HEK293T (cell line): ENCODE measurements around the gene PITHD1.
A peak's percentile ranks its signal among the peaks of the same experiment; 100 is the strongest.

Experiments
- CTCF ChIA-PET: fragments of 350-600 bp; formaldehyde crosslinking; extraction: SDS; loops from one replicate; lab custom pipeline; 2021; ENCODE audit warnings: antibody characterized with exemption, inconsistent platforms; lab: Yijun Ruan, JAX
- POLR2A ChIA-PET: fragments of 350-600 bp; formaldehyde crosslinking; extraction: SDS; loops from one replicate; lab custom pipeline; 2020; ENCODE audit warnings: antibody characterized with exemption, inconsistent platforms; lab: Yijun Ruan, JAX
- DNase-seq: peaks from one replicate; pipeline ENCODE4 v3.0.0; 2012; ENCODE audit warnings: mixed read lengths; ENCODE audit errors: extremely low spot score
- ARNT ChIP-seq: fragments of 450-650 bp; IDR thresholded peaks from 2 replicates; pipeline ENCODE4 v1.6.1; 2017; ENCODE audit warnings: mild to moderate bottlenecking
- BHLHE40 ChIP-seq: fragments of 450-650 bp; IDR thresholded peaks from 2 replicates; pipeline ENCODE4 v1.6.1; 2016; ENCODE audit warnings: mild to moderate bottlenecking, moderate library complexity, borderline replicate concordance
- CTBP1 ChIP-seq: fragments of 450-650 bp; IDR thresholded peaks from 2 replicates; pipeline ENCODE4 v1.6.1; 2016; ENCODE audit warnings: borderline replicate concordance
- ELF4 ChIP-seq: fragments of 450-650 bp; IDR thresholded peaks from 2 replicates; pipeline ENCODE4 v1.6.1; 2017; ENCODE audit warnings: antibody characterized with exemption
- FOXA1 ChIP-seq: fragments of 450-650 bp; IDR thresholded peaks from 2 replicates; pipeline ENCODE4 v1.6.1; 2016; ENCODE audit warnings: mild to moderate bottlenecking
- FOXK2 ChIP-seq: fragments of 450-650 bp; IDR thresholded peaks from 2 replicates; pipeline ENCODE4 v1.6.1; 2016; ENCODE audit warnings: mild to moderate bottlenecking
- FOXM1 ChIP-seq: fragments of 450-650 bp; IDR thresholded peaks from 2 replicates; pipeline ENCODE4 v1.6.1; 2017; ENCODE audit warnings: mild to moderate bottlenecking, borderline replicate concordance
- HDGF ChIP-seq: fragments of 450-650 bp; IDR thresholded peaks from 2 replicates; pipeline ENCODE4 v1.6.1; 2017; ENCODE audit warnings: antibody characterized with exemption, borderline replicate concordance
- L3MBTL2 ChIP-seq: fragments of 450-650 bp; conservative IDR thresholded peaks from 2 replicates; pipeline ENCODE4 v1.6.1; 2016; ENCODE audit warnings: mild to moderate bottlenecking
- LEF1 ChIP-seq: fragments of 450-650 bp; IDR thresholded peaks from 2 replicates; pipeline ENCODE4 v1.6.1; 2017; ENCODE audit warnings: mild to moderate bottlenecking, borderline replicate concordance
- NFRKB ChIP-seq: fragments of 450-650 bp; IDR thresholded peaks from 2 replicates; pipeline ENCODE4 v1.6.1; 2016; ENCODE audit warnings: mild to moderate bottlenecking, moderate library complexity
- PKNOX1 ChIP-seq: fragments of 450-650 bp; IDR thresholded peaks from 2 replicates; pipeline ENCODE4 v1.6.1; 2016
- SP1 ChIP-seq: fragments of 450-650 bp; IDR thresholded peaks from 2 replicates; pipeline ENCODE4 v1.6.1; 2017
- SUZ12 ChIP-seq: fragments of 450-650 bp; IDR thresholded peaks from 2 replicates; pipeline ENCODE4 v1.6.1; 2016; ENCODE audit warnings: mild to moderate bottlenecking
- TARDBP ChIP-seq: fragments of 450-650 bp; IDR thresholded peaks from 2 replicates; pipeline ENCODE4 v1.6.1; 2016
- ZNF384 ChIP-seq: fragments of 450-650 bp; IDR thresholded peaks from 2 replicates; pipeline ENCODE4 v1.6.1; 2016

The PITHD1 gene

DNA sequence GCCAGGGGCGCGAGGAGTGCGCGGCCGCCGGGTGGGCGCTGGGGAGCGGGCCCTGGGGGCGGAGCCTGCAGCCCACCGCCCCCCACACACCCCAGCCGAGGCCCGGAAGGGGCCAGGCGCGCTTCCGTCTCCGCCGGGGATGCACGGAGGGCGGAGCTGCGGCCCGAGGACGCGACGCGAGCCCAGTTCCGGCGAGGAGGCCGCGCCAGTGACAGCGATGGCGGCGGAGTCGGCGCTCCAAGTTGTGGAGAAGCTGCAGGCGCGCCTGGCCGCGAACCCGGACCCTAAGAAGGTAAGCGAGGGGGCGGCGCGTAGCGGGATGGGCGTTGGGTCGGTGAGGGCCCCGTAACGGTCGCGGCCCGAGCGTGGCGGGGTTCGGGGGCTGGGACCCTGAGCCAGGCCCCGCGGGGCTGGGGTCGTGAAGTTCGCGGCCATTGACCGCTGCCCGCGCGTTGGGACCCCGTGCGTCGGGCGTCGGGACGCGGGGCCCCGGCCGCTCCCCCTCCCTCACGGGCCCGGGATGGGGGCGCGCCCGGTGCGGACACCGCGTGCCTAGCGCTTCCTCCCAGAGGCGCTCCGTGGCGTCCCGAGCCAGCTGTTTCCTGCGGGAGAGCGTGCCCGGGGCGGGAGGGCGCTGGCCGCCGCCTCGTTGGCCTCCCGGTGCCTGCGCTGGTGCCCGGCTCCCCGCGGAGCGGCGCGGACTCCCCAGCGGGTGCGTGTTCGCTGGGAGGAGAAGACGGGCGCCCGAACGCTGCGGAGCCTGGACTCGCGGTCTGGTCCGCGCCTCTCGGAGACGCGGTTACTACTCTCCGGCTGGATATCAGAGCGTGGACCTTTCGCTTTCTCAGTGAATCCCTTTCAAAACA is 34.7 kb upstream of the PITHD1 start, which contains the start of gene ELOA:
TSS of gene ELOA (plus strand) at position 185 of the 866 bp plus-strand sequence. CDS start at position 218, 33 bp downstream.
- CTCF ChIA-PET, result no interaction called here
- no peak for TF ChIP-seq L3MBTL2
- TF ChIP-seq HDGF, result no peak
- TF ChIP-seq NFRKB, result no peak
- no peak for TF ChIP-seq ARNT
- no peak for TF ChIP-seq BHLHE40
- TF ChIP-seq PKNOX1, result no peak
- peak; percentile 10; the same call in 1 of the 2 replicates for TF ChIP-seq CTBP1
- TF ChIP-seq FOXK2, result no peak
- no peak for TF ChIP-seq ZNF384
- no peak for TF ChIP-seq SUZ12
- no peak for TF ChIP-seq SP1
- peak; percentile 32; the same call in 1 of the 2 replicates for TF ChIP-seq ELF4
- no peak for TF ChIP-seq TARDBP
- TF ChIP-seq FOXM1, result peak; percentile 71; the same call in 1 of the 2 replicates
- no peak for TF ChIP-seq FOXA1
- TF ChIP-seq LEF1, result peak; percentile 57; the same call in 1 of the 2 replicates
- POLR2A ChIA-PET, result interaction anchor here (0.6 to 2.6 kb wide), 18 partner anchors 9 to 407 kb away, joined by 3 to 21 read pairs (median 3); partner anchors contain the start of genes PITHD1 and RPL11
- DNase-seq, result peak; percentile 80

- POLR2A ChIA-PET, result interaction anchor here (1.2 to 1.8 kb wide), 2 partner anchors 33 to 186 kb away, joined by 4 read pairs; partner anchors contain the start of gene PITHD1
- no peak for TF ChIP-seq CTBP1
- TF ChIP-seq TARDBP, result no peak
- TF ChIP-seq ARNT, result no peak
- no peak for TF ChIP-seq SUZ12
- TF ChIP-seq PKNOX1, result no peak
- TF ChIP-seq L3MBTL2, result no peak
- no peak for TF ChIP-seq FOXM1
- TF ChIP-seq ZNF384, result no peak
- TF ChIP-seq NFRKB, result no peak
- TF ChIP-seq HDGF, result no peak
- no peak for TF ChIP-seq FOXA1
- no peak for TF ChIP-seq FOXK2
- no peak for TF ChIP-seq LEF1
- TF ChIP-seq SP1, result no peak
- no peak for TF ChIP-seq ELF4
- TF ChIP-seq BHLHE40, result no peak
- DNase-seq, result peak; percentile 59
- CTCF ChIA-PET, result interaction anchor here (0.6 to 0.7 kb wide), 6 partner anchors 53 to 874 kb away, joined by 3 to 5 read pairs (median 4); no protein-coding TSS in a partner anchor
Observed at GRCh38 chr1:23745515-23745914, 32.7 kb upstream of the PITHD1 start.

DNA sequence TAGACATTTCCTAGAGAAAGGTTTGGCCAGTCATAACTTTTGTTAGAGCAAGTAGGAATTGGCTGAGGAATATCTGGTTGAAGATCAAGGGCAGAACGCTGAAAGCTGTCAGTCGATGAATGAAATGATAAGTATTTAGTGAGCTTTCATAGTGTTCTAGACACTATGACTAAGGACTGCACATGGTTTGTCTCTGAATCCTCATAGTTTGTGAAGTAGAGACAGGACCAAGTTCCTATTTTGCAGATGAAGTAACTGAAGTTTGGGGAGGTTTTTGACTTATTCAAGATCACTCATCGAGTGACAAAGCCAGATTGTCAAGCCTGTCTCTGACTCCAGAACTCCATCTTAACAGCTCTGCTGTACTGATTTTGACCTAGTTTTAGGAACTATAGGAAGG is 30.2 kb upstream of the PITHD1 start:
- no peak for TF ChIP-seq ZNF384
- no peak for TF ChIP-seq BHLHE40
- TF ChIP-seq FOXA1, result no peak
- no peak for TF ChIP-seq PKNOX1
- no peak for TF ChIP-seq ELF4
- no peak for TF ChIP-seq FOXK2
- no peak for TF ChIP-seq SP1
- ChIA-PET CTCF (no interaction called here), POLR2A (interaction anchor here (1.2 kb wide), 1 partner anchor 57 kb away, joined by 3 read pairs; the partner anchor contains the start of gene RPL11)
- DNase-seq, result no peak

- DNase-seq, result peak; percentile 76
- CTCF ChIA-PET, result interaction anchor here (0.9 kb wide), 1 partner anchor 21 kb away, joined by 3 read pairs; no protein-coding TSS in a partner anchor
- POLR2A ChIA-PET, result no interaction called here
Observed at GRCh38 chr1:23751050-23751814, 27.0 kb upstream of the PITHD1 start.

More at GRCh38 chr1:23751050-23751814, 27.0 kb upstream of the PITHD1 start:
- TF ChIP-seq TARDBP, result no peak
- TF ChIP-seq ARNT, result no peak
- TF ChIP-seq HDGF, result no peak
- no peak for TF ChIP-seq NFRKB
- TF ChIP-seq PKNOX1, result no peak
- no peak for TF ChIP-seq L3MBTL2
- no peak for TF ChIP-seq FOXM1
- TF ChIP-seq ZNF384, result no peak
- no peak for TF ChIP-seq SP1
- TF ChIP-seq LEF1, result no peak
- no peak for TF ChIP-seq SUZ12
